Gastrocnemius medialis (tissue), 4 donors: ENCODE results near the gene TK1.

Experiments
- CTCF ChIP-seq, 5 experiments: fragments of 450-650 bp in 3 of 5; fragments of 200-600 bp in 2 of 5; sonication (generic) in 2 of 5; IDR thresholded peaks in 4 of 5; conservative IDR thresholded peaks in 1 of 5; 1 replicate in 4 of 5; 2 replicates in 1 of 5; pipeline ENCODE4 v1.5.1; 2016 to 2019; ENCODE audit warnings: antibody characterized with exemption in 5 of 5, mild to moderate bottlenecking in 3 of 5, moderate library complexity in 3 of 5
- POLR2A ChIP-seq, 2 donors: fragments of 450-650 bp; IDR thresholded peaks; one replicate each; pipeline ENCODE4 v1.6.1; 2017; ENCODE audit warnings: antibody characterized with exemption in 2 of 2, mild to moderate bottlenecking in 2 of 2, moderate library complexity in 2 of 2

- TF ChIP-seq CTCF (IDR thresholded peaks at IDR 0.05 in 4 of 5, conservative IDR thresholded peaks at IDR 0.05 in 1 of 5) (no peak), POLR2A (IDR thresholded peaks at IDR 0.05) (no peak)
Observed at GRCh38 chr17:78124836-78125137, 62.1 kb downstream of the TK1 start.
